Muscle of arm (tissue), 12 donors: ENCODE measurements around the gene PRMT3. TPM values are rescaled to one million over a fixed set of nuclear protein-coding genes. Genes with fewer than 3 reads are reported as not detected.
"Not testable (repeated sequence)": the region's sequence is repeated elsewhere in the genome, so short reads cannot be mapped to it uniquely, and the experiment has no call there.

Experiments used
- DNase-seq: peaks from one replicate; pipeline ENCODE4 v3.0.0-alpha.2; 2013
- polyA plus RNA-seq, 12 donors: library from polyadenylated mRNA; unstranded; fragments of 120-200 nt; gene quantifications; one replicate each; pipeline ENCODE4 v1.2.1, GENCODE V29; 2013; ENCODE audit not compliant: insufficient read length in 12 of 12

Gene PRMT3
- polyA plus RNA-seq, 12 donors = 9.7 to 13.6 (median 11.6) TPM; not detected in 1

DNA sequence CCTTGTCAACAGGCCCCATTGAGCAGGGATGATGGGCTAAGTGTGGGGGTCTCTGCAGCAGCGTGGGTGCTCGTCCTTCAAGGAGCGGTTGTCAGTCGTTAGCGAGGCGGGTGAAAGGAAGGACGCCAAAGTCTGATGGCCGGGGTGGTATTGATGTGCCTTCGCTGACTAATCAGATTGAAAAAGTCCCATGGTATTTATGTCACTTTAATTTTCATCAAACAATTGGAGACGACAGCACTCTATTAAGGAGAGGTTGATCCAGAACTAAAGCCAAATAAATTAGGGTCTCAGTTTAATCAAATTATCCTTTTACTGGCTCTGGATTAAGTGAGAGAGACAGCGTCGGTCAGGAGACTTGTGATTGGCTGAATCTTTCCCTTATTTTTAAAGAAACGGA is 14.4 kb upstream of the PRMT3 start:
- DNase-seq = no peak

DNA sequence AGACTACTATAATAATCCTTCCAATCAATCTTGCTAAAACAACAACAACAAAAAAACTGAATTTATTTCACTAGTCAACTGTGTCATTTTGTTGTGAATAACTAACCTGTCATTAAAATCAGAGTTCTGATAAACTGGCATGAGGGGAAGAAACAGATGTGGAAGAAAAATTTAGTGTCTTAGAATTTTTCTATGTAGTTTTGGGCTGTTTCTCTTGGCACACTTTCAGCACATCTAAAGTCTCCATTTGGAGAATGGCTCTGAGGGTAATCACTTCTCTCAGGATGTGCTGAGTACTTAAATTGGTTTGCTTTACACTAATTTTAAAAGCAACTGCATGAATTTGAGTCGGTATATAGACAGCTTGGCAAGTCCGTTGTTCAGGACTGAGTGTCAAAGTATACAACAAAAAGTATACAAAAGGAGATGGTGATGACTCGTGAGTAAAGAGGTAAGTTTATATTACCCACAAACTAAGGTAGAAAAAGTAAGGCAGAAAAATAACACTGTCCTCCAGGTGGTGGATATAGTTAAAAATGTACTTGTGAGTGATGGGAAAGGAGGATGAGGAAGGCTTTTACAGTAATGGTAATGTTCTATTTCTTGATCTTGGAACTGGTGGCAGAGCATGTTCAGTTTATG is 13.8 kb upstream of the PRMT3 start:
- DNase-seq = no peak

DNA sequence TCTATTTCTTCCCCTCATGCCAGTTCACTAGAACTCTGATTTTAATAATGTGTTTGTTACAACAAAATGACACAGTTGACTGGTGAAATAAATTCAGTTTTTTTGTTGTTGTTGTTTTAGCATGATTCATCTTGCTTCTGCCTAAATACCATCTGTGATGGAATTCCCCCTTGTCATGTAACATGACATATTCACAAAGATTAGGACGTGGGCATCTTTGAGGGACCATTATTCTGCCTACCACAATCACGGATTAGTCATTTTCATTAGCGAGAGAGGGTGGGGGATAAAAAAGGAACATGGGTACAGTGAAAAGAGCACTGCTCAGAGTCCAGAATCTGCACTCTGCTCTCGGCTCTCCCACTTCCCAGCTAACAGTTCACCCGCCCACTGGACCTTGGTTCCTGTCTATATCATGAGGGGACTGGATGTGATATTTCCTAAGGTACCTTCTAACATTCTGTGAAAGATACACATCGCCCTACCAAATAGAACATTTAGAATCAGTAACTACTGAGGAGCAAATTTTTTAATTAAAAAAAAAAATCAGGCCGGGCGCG is 12.7 kb upstream of the PRMT3 start:
- no peak for DNase-seq

DNA sequence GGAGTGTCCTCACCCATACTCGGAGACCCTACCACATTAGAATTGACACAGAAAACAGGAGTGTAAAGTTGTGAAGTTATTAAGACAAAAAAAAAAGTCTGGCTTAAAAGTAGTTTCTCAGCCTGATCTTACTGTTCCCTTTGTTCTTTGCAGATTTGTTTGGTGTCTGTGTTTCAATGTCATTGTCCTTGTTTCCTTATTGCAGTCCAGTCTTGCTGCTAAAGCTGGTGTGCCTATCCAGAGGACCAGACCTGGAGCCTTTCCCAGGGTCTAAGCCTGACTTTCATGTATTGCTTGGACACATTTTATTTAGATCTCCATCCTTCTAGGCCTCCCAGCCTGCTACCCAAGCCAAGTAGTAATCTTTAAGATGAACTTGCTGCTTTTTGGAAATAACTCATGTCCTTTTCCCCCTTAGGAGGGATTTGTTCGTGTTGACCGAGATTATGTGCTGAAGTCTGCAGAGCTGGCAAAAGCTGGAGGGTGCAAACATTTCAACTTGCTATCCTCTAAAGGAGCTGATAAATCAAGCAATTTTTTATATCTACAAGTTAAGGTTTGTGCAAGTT is 11.3 kb upstream of the PRMT3 start:
- DNase-seq = no peak

DNA sequence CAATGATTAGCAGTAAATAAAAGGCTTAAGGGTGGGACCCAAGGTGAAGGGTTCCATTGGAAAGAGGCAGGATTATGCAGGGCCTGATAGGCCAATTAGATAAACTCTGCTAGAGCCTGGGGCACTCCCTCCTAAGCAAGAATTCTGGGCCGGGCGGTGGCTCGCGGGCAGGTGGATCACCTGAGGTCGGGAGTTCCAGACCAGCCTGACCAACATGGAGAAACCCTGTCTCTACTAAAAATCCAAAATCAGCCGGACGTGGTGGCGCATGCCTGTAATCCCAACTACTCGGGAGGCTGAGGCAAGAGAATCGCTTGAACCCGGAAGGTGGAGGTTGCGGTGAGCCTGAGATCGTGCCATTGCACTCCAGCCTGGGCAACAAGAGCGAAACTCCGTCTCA is 1.5 kb upstream of the PRMT3 start:
- not testable (repeated sequence) for DNase-seq

DNA sequence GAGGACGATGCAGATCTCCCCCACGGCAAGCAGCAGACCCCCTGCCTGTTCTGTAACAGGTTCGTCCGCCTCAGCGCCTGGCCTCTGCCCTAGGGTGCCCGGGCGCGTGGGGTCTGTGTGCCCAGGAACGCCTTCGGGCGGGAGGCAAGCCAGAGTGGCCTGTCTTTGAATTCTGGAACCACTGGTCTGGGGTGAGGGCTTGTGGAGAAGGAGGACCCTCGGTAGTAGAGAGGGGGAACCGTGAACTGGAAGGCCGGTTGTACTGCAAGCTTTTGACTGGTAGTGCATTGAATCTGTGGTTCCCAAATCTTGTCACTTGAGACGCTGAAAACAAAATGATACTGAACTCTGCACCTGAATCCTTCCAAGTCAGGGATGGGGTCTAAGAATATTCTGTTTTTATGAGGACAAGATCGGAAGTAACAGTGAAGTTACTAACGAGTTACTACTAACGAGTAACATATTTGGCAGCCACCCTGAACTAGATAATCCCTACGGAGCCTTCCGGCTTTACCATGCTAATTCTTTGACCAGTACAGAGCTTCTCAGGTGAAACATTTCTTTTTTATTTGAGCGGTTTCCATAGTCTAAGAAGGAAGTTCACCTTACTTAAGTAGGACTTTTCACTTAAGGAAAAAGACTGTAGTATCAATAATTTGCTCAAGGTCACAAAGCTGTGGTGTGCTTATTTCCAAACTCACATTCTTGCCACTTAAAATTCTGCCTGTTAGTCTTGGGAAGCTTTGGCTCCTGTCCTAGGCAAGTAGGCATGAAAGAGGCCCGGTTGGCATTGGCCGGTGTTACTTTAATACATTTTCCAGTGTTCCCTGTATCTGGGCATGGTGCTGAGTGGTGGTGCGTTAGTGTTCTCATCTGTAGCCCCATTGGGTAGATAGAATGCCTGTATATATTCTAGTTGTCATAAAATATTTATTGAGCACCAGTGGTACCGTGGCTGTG is 860 bp downstream of the PRMT3 start:
- no peak for DNase-seq

DNA sequence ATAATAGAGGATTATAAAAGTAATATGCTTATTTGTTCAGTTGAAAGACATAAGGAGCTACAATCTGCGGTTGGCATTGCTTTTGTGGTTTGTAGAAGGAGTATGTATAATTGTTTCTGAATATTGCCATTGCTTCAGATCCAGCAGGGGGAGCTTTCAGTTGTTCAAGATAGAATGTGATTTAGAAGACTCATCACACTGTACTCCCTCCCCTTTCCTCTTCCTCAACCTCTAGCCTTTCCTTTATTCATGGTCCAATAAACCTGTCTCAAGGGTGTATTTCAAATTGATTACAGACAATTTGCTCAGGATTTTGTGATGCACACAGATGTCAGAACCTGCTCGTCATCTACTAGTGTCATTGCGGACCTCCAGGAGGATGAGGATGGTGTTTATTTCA is 9.8 kb downstream of the PRMT3 start:
- peak; percentile 6 for DNase-seq

DNA sequence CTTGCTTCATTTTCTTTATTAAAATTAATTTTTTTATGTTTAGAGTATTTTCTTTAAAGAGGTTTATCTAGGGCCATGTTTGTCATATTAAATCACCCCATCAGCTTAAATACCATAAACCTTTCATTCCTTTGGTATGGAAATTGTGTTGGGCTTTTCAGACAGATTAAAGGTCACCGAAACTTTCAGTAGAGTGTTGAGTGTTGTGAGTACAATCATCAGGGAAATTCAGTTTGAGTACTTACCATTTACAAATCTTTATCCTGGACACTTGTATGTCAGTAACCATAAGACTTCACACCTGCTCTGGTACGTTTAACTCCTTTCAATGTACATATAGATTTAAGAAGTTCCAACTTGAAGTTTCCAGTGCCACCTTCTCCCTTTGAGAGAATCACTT is 12.0 kb downstream of the PRMT3 start:
- DNase-seq = no peak

DNA sequence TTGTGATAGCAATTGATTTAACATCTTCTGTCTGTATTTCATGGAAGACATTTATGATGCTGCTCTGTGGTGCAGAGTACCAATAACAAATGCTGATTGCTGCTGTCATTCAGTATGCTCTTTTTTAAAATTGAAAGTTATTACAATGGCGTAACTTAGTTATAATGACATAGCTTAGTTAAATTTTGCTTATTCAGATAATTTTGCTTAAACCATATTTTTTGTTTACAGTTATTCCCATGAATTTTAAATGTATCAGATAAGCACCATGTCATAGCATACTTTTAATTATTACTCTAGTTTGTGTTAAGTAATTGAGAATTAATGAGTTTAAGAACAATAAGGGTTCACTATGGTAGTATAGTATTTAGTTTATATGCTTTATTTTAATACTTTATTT is 15.5 kb downstream of the PRMT3 start:
- no peak for DNase-seq

DNA sequence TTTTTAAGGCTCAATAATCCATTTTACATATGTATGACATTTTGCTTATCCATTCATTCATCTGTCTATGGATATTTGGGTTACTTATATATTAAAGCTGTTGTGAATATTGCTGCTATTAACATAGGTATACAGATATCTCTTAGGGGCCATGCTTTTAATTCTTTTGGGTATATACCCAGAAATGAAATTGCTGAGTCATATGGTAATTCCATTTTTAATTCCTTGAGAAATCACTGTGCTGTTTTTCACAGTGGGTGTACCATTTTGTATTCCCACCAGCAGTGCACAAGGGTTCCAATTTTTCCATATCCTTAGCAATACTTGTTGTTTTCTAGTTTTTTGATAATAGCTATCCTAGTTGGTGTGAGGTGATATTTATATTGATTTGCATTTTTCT is 19.0 kb downstream of the PRMT3 start:
- DNase-seq = no peak

DNA sequence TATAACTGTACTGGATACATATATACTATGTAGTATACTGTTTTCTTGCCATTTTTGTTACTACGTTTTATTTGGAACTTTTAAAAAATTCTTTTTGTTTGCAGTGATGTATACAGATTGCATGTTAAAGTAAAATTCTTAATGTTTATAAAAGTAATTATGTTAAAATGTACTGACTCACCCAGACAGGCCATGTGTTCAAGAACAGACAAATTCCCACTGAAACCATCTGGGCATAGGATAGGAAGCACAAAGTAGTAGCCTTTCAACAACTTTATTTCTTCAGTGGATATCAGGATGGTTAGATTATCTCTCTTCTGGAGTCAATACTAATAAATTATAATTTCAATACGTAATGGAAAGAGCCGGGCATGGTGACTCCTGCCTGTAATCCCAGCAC is 19.8 kb downstream of the PRMT3 start:
- DNase-seq = no peak

DNA sequence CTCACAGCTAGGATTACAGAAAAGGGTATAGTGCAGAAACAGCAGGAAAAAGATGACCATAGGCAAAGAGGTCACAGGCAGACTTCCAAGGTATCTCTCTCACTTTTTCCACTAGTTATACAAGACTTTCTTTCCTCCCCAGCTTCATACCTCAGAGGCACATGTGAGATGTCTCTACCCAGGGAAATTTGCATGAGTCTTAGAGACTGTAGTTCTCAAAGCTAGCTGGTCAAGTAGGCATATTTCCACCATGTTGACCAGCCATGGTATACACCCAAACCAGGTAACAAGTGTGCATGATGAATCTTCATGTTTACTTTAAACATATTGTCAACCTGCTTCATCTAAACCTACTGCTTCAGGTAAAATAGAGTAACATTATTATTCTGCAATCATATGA is 27.9 kb downstream of the PRMT3 start:
- DNase-seq = no peak

DNA sequence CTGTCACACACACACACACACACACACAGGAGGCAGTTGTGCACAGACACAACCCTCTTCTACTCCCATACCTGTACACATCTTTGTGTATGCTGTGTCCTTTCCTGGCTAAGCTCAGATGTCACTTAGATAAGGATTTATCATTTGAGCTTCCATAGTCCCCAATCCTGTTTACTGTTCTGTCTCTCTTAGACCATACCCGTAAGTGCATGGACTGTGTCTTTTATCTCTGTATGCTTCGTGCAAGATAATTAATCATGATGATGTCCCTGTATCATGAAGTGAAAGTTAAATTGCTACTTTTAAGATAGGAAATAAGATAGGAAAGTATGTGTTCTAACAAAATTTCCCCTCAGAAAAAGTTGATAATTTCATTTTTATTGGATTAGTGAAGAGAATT is 30.3 kb downstream of the PRMT3 start:
- DNase-seq = no peak

DNA sequence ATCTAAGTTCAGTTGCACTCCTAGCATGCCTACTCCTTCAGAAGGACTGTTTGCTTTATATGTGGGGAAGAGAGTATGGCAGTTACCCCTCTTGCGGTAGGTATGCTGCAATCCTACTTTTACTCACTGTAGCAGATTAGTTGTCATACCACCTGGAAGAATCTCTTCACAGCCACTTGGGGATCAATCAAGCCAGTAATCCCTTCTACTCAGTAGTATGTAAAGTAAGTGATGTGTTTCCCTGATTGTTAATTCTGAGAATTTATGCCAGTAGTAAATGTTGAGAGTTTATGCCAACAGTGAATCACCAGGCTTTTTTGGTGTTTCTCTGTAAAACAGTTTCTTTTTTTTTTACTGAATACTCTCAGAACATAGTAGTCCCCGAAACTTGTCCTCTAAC is 34.4 kb downstream of the PRMT3 start:
- DNase-seq = no peak

DNA sequence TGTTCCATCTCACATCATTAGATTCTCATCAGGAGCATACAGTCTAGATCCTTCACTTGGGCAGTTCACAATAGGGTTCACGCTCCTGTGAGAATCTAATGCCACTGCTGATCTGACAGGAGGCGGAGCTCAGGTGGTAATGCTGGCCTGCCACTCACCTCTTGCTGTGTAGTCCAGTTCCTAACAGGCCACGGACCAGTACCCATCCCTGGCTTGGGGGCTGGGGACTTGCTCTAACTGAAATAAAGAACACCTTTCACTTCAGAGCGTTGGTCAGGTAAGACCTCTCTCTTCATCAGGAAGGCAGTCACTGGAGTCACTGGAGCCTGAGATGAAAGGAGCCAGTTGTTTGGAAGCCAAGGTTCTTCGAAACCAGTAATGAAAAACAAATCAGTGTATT is 41.7 kb downstream of the PRMT3 start:
- no peak for DNase-seq

DNA sequence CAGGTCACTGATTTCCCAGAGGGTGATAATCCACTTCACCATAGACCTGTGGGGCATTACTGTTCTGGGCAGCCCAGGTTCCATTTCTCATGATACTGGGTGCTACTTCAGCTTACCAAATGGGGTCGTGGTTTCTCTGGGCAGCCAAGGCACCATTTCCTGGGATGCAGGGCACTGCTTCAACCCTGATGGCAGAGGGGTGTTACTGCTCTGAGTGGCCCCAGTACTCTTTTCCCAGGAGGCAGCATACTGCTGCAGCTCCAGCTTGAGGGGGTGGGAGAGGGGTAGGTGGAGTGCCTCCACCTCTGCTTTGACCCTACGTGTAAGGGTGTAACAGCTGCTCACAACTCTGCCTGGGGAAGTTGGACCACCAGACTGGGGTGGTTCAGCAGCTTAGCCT is 51.1 kb downstream of the PRMT3 start:
- no peak for DNase-seq

DNA sequence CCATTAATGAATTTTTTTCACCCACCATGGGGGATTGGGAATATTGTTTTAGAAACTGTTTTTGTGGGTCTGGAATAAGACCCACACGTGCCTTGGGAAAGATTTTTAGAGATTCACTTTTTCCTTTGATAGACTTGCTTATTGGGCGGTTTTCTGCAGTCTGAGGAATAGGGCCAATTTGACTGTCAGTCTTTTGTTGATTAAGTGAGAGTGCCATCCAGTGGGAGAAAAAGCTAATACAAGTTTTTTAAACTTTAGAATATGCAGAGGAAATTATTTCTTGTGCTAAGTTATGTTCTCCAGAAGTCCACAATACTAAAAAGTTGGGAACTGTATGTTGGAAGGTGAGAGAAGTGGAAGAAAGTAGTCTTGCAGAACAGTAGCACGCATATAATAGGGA is 56.1 kb downstream of the PRMT3 start:
- no peak for DNase-seq

DNA sequence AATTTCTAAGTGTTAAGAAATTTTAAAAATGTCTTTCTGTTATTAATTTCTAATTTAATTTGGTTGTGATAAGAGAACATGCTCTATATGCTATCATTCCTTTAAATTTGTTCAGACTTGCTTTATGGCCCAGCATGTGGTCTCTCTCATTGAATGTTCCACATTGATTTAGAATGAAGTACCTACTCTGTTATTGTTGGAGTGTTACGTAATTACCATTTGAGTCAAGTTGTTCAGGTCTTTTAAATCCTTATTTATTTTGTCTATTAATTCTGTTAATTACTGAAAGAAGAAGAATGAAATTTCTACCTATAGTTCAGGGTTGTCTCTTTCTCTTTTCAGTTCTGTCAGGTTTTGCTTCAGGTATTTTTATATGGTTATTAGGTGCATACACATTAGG is 57.0 kb downstream of the PRMT3 start:
- DNase-seq = no peak

DNA sequence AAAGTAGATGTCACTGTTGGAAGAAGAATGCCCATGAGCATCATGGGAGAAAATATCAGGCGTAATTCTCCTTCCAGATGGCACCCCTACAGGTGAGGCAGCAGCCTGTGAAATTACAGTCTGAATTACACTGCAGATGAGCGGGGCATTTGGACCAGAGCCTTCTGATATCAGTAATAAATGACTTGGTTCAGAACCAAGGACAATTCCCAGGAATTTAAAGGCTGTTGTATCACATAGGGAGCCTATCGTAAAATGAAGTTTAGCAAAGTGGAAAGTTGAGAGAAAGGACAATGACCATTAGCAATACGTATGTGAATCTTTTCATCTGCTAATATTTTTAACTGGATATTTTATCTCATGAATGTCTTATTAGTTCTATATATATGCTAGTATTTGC is 61.3 kb downstream of the PRMT3 start:
- no peak for DNase-seq

DNA sequence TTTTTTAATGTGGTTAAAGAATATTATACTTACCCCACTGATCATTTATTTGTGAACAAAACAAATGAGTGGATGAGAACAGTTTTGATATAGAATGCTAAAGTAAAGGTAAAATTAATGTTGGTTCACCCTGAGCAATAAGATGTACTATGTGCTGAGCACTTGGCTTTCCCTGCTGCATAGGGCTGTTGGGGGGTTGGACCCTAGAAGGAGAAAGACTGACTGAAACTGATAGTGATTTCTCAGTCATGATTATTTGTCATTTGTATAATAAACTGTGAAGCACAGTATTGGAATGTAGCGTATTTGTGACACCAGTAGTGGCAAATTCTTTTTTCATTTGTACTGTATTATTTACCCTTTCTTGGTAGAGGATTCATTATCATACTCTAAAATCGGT is 63.3 kb downstream of the PRMT3 start:
- no peak for DNase-seq

DNA sequence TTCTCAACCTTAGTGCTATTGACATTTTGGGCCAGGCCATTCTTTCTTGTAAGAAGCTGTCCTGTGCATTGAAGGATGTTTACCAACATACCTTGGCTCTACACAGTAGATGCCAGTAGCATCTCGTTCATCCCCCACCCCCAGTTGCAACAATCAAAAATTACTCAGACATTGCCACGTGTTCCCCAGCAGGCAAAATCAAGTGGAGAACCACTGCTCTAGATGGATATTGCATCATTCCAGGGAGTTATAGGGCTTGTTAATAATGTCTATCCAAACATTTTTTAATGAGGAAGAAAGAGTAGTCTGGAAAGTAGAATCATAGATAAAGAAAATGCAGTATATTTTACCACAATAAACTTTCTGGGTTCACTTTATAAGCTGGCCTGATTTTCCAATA is 64.1 kb downstream of the PRMT3 start:
- no peak for DNase-seq

DNA sequence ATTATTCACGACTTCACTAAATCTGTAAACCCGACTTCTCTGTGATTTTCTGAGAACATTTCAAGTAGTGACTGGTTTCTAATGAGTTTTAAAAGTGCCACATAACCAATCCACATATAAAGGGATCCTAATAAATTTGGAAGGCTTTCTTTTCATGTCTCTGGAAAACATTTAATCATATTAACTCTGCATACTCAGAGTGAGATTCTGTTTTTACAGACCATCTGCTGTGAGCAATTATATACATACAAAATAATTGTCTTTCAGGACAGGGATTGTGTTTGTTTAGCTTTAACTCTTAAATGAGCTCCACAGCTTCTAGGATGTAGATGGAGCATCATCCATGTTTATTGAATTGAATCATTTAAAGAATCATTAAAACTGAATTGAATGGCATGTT is 65.1 kb downstream of the PRMT3 start:
- no peak for DNase-seq
